HEK293 (cell line): Measurements from ENCODE around the gene PTPRO.

Experiments
- CTCF ChIA-PET: fragments of 350-600 bp; formaldehyde crosslinking; extraction: SDS; loops from one replicate; lab custom pipeline; 2021; ENCODE audit warnings: antibody characterized with exemption; lab: Yijun Ruan, JAX
- POLR2A ChIA-PET: fragments of 300-600 bp; formaldehyde crosslinking; extraction: SDS; loops from one replicate; lab custom pipeline; 2020; ENCODE audit warnings: antibody characterized with exemption, inconsistent platforms; lab: Yijun Ruan, JAX
- H3K27ac ChIP-seq: fragments of 200-500 bp; sonication (Bioruptor generic); 2 replicates; pipeline ENCODE4 v1.5.1; 2014; ENCODE audit warnings: low read depth, low read length, control low read depth, inconsistent platforms; ENCODE audit errors: extremely low read depth
- H3K36me3 ChIP-seq, 2 experiments: fragments of 200-500 bp in 1 of 2; sonication (Bioruptor generic) in 1 of 2; 1 replicate in 1 of 2; 2 replicates in 1 of 2; pipeline ENCODE4 v1.5.1; 2014 to 2017; ENCODE audit warnings: inconsistent platforms in 2 of 2, low read length in 2 of 2; ENCODE audit not compliant: control insufficient read depth in 2 of 2, insufficient read depth in 1 of 2
- H3K4me1 ChIP-seq: fragments of 200-500 bp; sonication (Bioruptor generic); 2 replicates; pipeline ENCODE4 v1.5.1; 2014; ENCODE audit warnings: mild to moderate bottlenecking, low read length, inconsistent platforms; ENCODE audit not compliant: control insufficient read depth, insufficient read depth
- H3K4me3 ChIP-seq: 2 replicates; pipeline ENCODE4 v1.5.1; 2011; ENCODE audit warnings: low read depth, mild to moderate bottlenecking, control low read depth, low read length, moderate library complexity
- H3K9me3 ChIP-seq: fragments of 200-500 bp; sonication (Bioruptor generic); 2 replicates; pipeline ENCODE4 v1.5.1; 2014; ENCODE audit warnings: low read depth, low read length, inconsistent platforms; ENCODE audit not compliant: control insufficient read depth, insufficient read depth
- GFI1B ChIP-seq: fragments of 450-650 bp; formaldehyde crosslinking; IDR thresholded peaks from 2 replicates; pipeline ENCODE4 v1.5.1; 2016; ENCODE audit warnings: missing biosample characterization, missing genetic modification characterization
- HOXA7 ChIP-seq: sonication (generic); formaldehyde crosslinking; IDR thresholded peaks from 2 replicates; pipeline ENCODE4 v1.8.1; 2022; ENCODE audit warnings: missing genetic modification reagents, borderline replicate concordance
- KLF1 ChIP-seq: fragments of 450-650 bp; formaldehyde crosslinking; IDR thresholded peaks from 2 replicates; pipeline ENCODE4 v1.5.1; 2016; ENCODE audit warnings: missing biosample characterization, missing genetic modification characterization
- MEIS1 ChIP-seq: sonication (generic); formaldehyde crosslinking; IDR thresholded peaks from 2 replicates; pipeline ENCODE4 v1.8.1; 2022; ENCODE audit warnings: missing genetic modification reagents, mild to moderate bottlenecking, borderline replicate concordance
- SALL2 ChIP-seq: fragments of 450-650 bp; formaldehyde crosslinking; IDR thresholded peaks from 2 replicates; pipeline ENCODE4 v1.5.0; 2017; ENCODE audit warnings: missing biosample characterization, mild to moderate bottlenecking, missing genetic modification characterization, borderline replicate concordance
- SP7 ChIP-seq: fragments of 450-650 bp; formaldehyde crosslinking; IDR thresholded peaks from 2 replicates; pipeline ENCODE4 v1.5.1; 2016; ENCODE audit warnings: missing biosample characterization, missing genetic modification characterization
- YY1 ChIP-seq: fragments of 450-650 bp; formaldehyde crosslinking; IDR thresholded peaks from 2 replicates; pipeline ENCODE4 v1.5.1; 2018; ENCODE audit warnings: missing biosample characterization, missing genetic modification characterization
- ZFP3 ChIP-seq: fragments of 450-650 bp; formaldehyde crosslinking; IDR thresholded peaks from 2 replicates; pipeline ENCODE4 v1.5.1; 2016; ENCODE audit warnings: low read depth, missing biosample characterization, missing genetic modification characterization
- ZNF169 ChIP-seq: fragments of 450-650 bp; formaldehyde crosslinking; IDR thresholded peaks from 2 replicates; pipeline ENCODE4 v1.5.1; 2016; ENCODE audit warnings: missing biosample characterization, missing genetic modification characterization
- ZNF311 ChIP-seq: fragments of 450-650 bp; formaldehyde crosslinking; IDR thresholded peaks from 2 replicates; pipeline ENCODE4 v1.5.1; 2017; ENCODE audit warnings: missing biosample characterization, missing genetic modification characterization, borderline replicate concordance
- ZNF48 ChIP-seq: fragments of 450-650 bp; formaldehyde crosslinking; IDR thresholded peaks from 2 replicates; pipeline ENCODE4 v1.5.1; 2016; ENCODE audit warnings: missing biosample characterization, missing genetic modification characterization
- ZNF544 ChIP-seq: fragments of 450-650 bp; formaldehyde crosslinking; IDR thresholded peaks from 2 replicates; pipeline ENCODE4 v1.5.0; 2017; ENCODE audit warnings: missing biosample characterization, missing genetic modification characterization
- ZNF555 ChIP-seq: fragments of 450-650 bp; formaldehyde crosslinking; conservative IDR thresholded peaks from 2 replicates; pipeline ENCODE4 v1.5.1; 2017; ENCODE audit warnings: missing biosample characterization, mild to moderate bottlenecking, missing genetic modification characterization, inconsistent platforms
- ZNF558 ChIP-seq: fragments of 450-650 bp; formaldehyde crosslinking; IDR thresholded peaks from 2 replicates; pipeline ENCODE4 v1.5.1; 2016; ENCODE audit warnings: missing biosample characterization, missing genetic modification characterization
- ZNF585B ChIP-seq: fragments of 450-650 bp; formaldehyde crosslinking; IDR thresholded peaks from 2 replicates; pipeline ENCODE4 v1.5.1; 2016; ENCODE audit warnings: missing biosample characterization, missing genetic modification characterization
- ZNF792 ChIP-seq: fragments of 450-650 bp; formaldehyde crosslinking; IDR thresholded peaks from 2 replicates; pipeline ENCODE4 v1.5.1; 2016; ENCODE audit warnings: missing biosample characterization, missing genetic modification characterization
- TF ChIP-seq, protein P1 (sequence below): fragments of 450-650 bp; formaldehyde crosslinking; IDR thresholded peaks from 2 replicates; pipeline ENCODE4 v1.5.1; 2016; ENCODE audit warnings: missing biosample characterization, missing genetic modification characterization
- TF ChIP-seq, protein P2 (sequence below): fragments of 450-650 bp; formaldehyde crosslinking; IDR thresholded peaks from 2 replicates; pipeline ENCODE4 v1.5.1; 2017; ENCODE audit warnings: missing biosample characterization, missing genetic modification characterization
- TF ChIP-seq, protein P3 (sequence below): fragments of 450-650 bp; formaldehyde crosslinking; IDR thresholded peaks from 2 replicates; pipeline ENCODE4 v1.5.1; 2016; ENCODE audit warnings: missing biosample characterization, missing genetic modification characterization
- TF ChIP-seq, protein P4 (sequence below): fragments of 450-650 bp; formaldehyde crosslinking; IDR thresholded peaks from 2 replicates; pipeline ENCODE4 v1.5.1; 2016; ENCODE audit warnings: missing biosample characterization, missing genetic modification characterization
- TF ChIP-seq, protein P5 (sequence below): fragments of 450-650 bp; formaldehyde crosslinking; IDR thresholded peaks from 2 replicates; pipeline ENCODE4 v1.5.1; 2016; ENCODE audit warnings: missing biosample characterization, missing genetic modification characterization, low read depth
- TF ChIP-seq, protein P6 (sequence below): fragments of 450-650 bp; formaldehyde crosslinking; IDR thresholded peaks from 2 replicates; pipeline ENCODE4 v1.5.1; 2017; ENCODE audit warnings: missing biosample characterization, missing genetic modification characterization

The PTPRO gene

DNA sequence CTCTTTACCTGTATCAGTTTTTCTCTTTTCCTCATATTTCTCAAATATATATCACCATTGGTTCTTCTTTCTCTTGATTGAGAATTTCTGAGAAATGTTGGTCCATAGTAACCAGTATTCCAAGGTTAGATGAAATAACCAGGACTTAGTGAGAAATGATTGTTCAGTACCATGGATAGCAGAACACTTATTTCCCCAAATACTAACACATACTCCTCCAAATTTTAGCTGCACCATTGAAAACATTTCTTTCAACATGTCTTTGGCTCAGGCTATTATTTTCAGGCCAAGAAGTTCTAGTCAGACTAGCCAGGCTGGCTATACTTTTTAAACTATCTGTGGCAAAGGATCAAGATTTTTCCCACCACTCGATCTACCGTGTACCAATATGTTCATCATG lies 113.3 kb downstream of the PTPRO start:
- POLR2A ChIA-PET: no interaction called here
- Histone ChIP-seq H3K4me1 (no peaks in the 10 kb centered on the region), H3K27ac (no peak overlapping the region)
- TF ChIP-seq, protein P1, sequence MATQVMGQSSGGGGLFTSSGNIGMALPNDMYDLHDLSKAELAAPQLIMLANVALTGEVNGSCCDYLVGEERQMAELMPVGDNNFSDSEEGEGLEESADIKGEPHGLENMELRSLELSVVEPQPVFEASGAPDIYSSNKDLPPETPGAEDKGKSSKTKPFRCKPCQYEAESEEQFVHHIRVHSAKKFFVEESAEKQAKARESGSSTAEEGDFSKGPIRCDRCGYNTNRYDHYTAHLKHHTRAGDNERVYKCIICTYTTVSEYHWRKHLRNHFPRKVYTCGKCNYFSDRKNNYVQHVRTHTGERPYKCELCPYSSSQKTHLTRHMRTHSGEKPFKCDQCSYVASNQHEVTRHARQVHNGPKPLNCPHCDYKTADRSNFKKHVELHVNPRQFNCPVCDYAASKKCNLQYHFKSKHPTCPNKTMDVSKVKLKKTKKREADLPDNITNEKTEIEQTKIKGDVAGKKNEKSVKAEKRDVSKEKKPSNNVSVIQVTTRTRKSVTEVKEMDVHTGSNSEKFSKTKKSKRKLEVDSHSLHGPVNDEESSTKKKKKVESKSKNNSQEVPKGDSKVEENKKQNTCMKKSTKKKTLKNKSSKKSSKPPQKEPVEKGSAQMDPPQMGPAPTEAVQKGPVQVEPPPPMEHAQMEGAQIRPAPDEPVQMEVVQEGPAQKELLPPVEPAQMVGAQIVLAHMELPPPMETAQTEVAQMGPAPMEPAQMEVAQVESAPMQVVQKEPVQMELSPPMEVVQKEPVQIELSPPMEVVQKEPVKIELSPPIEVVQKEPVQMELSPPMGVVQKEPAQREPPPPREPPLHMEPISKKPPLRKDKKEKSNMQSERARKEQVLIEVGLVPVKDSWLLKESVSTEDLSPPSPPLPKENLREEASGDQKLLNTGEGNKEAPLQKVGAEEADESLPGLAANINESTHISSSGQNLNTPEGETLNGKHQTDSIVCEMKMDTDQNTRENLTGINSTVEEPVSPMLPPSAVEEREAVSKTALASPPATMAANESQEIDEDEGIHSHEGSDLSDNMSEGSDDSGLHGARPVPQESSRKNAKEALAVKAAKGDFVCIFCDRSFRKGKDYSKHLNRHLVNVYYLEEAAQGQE (tag by site-specific recombination): peak; percentile 91
- no peak for TF ChIP-seq ZNF792 (tag by site-specific recombination)
- TF ChIP-seq, all 188 proteins: peak for 1
- no peak overlapping the region for H3K4me3 ChIP-seq
- CTCF ChIA-PET: no interaction called here
- H3K36me3 ChIP-seq: no peaks in the 10 kb centered on the region
- H3K9me3 ChIP-seq: no peaks in the 10 kb centered on the region

DNA sequence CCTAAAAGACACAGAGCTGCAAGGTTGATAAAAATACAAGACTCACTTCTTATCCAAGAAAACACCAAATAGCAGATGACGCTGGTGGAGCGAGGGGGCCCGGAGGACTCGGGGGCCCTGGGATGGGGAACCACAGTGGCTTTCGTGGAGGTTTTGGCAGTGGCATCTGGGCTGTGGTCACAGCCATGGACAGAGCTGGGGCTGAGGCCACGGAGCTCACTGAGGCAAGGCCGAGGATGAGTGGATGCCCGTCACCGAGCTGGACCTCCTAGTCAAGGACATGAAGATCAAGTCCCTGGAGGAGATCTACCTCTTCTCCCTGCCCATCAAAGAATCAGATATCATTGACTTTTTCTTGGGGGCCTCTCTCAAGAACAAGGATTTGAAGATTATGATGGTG lies 117.2 kb downstream of the PTPRO start:
- Histone ChIP-seq H3K4me3 (no peak overlapping the region), H3K9me3 (no peaks in the 10 kb centered on the region), H3K4me1 (no peaks in the 10 kb centered on the region), H3K27ac (no peak overlapping the region), H3K36me3 (no peaks in the 10 kb centered on the region)
- ChIA-PET CTCF (no interaction called here), POLR2A (no interaction called here)
- TF ChIP-seq ZNF558 (tag by site-specific recombination) (no peak), HOXA7 (CRISPR knock-in tag) (no peak), GFI1B (no peak), ZNF585B (tag by site-specific recombination) (no peak), SALL2 (tag by site-specific recombination) (no peak), ZNF555 (no peak), MEIS1 (CRISPR knock-in tag) (no peak), ZFP3 (tag by site-specific recombination) (no peak), SP7 (tag by site-specific recombination) (no peak), ZNF48 (tag by site-specific recombination) (no peak)
- TF ChIP-seq, protein P2, sequence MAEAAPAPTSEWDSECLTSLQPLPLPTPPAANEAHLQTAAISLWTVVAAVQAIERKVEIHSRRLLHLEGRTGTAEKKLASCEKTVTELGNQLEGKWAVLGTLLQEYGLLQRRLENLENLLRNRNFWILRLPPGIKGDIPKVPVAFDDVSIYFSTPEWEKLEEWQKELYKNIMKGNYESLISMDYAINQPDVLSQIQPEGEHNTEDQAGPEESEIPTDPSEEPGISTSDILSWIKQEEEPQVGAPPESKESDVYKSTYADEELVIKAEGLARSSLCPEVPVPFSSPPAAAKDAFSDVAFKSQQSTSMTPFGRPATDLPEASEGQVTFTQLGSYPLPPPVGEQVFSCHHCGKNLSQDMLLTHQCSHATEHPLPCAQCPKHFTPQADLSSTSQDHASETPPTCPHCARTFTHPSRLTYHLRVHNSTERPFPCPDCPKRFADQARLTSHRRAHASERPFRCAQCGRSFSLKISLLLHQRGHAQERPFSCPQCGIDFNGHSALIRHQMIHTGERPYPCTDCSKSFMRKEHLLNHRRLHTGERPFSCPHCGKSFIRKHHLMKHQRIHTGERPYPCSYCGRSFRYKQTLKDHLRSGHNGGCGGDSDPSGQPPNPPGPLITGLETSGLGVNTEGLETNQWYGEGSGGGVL: no peak

DNA sequence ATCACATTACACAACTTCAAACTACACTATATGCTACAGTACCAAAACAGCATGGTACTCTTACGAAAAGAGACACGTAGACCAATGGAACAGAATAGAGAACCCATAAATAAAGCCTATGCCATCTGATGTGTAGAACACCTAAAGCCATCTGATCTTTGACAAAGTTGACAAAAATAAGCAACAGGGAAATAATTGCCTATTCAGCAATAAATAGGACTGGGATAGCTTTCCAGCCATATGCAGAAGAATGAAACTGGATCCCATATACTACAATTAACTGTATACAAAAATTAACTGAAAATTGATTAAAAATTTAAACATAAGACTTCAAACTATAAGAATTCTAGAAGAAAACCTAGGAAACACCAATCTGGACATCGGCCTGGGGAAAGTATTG lies 120.7 kb downstream of the PTPRO start:
- ChIA-PET POLR2A (no interaction called here), CTCF (interaction anchor here (0.7 kb wide), 1 partner anchor 25 kb away, joined by 3 read pairs; no protein-coding TSS in a partner anchor)
- H3K4me1 ChIP-seq: no peaks in the 10 kb centered on the region
- no peaks in the 10 kb centered on the region for H3K9me3 ChIP-seq
- H3K27ac ChIP-seq: no peak overlapping the region
- H3K4me3 ChIP-seq: no peak overlapping the region
- no peaks in the 10 kb centered on the region for H3K36me3 ChIP-seq
- TF ChIP-seq, protein P3, sequence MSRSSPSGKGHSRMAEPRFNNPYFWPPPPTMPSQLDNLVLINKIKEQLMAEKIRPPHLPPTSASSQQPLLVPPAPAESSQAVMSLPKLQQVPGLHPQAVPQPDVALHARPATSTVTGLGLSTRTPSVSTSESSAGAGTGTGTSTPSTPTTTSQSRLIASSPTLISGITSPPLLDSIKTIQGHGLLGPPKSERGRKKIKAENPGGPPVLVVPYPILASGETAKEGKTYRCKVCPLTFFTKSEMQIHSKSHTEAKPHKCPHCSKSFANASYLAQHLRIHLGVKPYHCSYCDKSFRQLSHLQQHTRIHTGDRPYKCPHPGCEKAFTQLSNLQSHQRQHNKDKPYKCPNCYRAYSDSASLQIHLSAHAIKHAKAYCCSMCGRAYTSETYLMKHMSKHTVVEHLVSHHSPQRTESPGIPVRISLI (tag by site-specific recombination): no peak
- TF ChIP-seq KLF1 (tag by site-specific recombination) (no peak), ZNF544 (no peak), ZNF311 (tag by site-specific recombination) (no peak), ZNF169 (no peak), YY1 (tag by site-specific recombination) (no peak)
- TF ChIP-seq, protein P4, sequence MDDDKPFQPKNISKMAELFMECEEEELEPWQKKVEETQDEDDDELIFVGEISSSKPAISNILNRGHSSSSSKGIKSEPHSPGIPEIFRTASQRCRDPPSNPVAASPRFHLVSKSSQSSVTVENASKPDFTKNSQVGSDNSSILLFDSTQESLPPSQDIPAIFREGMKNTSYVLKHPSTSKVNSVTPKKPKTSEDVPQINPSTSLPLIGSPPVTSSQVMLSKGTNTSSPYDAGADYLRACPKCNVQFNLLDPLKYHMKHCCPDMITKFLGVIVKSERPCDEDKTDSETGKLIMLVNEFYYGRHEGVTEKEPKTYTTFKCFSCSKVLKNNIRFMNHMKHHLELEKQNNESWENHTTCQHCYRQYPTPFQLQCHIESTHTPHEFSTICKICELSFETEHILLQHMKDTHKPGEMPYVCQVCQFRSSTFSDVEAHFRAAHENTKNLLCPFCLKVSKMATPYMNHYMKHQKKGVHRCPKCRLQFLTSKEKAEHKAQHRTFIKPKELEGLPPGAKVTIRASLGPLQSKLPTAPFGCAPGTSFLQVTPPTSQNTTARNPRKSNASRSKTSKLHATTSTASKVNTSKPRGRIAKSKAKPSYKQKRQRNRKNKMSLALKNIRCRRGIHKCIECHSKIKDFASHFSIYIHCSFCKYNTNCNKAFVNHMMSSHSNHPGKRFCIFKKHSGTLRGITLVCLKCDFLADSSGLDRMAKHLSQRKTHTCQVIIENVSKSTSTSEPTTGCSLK (tag by site-specific recombination): no peak
- TF ChIP-seq, protein P5, sequence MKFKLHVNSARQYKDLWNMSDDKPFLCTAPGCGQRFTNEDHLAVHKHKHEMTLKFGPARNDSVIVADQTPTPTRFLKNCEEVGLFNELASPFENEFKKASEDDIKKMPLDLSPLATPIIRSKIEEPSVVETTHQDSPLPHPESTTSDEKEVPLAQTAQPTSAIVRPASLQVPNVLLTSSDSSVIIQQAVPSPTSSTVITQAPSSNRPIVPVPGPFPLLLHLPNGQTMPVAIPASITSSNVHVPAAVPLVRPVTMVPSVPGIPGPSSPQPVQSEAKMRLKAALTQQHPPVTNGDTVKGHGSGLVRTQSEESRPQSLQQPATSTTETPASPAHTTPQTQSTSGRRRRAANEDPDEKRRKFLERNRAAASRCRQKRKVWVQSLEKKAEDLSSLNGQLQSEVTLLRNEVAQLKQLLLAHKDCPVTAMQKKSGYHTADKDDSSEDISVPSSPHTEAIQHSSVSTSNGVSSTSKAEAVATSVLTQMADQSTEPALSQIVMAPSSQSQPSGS (tag by site-specific recombination): no peak
- TF ChIP-seq, protein P6, sequence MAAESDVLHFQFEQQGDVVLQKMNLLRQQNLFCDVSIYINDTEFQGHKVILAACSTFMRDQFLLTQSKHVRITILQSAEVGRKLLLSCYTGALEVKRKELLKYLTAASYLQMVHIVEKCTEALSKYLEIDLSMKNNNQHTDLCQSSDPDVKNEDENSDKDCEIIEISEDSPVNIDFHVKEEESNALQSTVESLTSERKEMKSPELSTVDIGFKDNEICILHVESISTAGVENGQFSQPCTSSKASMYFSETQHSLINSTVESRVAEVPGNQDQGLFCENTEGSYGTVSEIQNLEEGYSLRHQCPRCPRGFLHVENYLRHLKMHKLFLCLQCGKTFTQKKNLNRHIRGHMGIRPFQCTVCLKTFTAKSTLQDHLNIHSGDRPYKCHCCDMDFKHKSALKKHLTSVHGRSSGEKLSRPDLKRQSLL (tag by site-specific recombination): no peak
